ENCODE results near the gene RASGRF2. TPM values are rescaled to one million over a fixed set of nuclear protein-coding genes. Genes with fewer than 3 reads are reported as not detected.

Gene RASGRF2
- total RNA-seq, 4 donors from 2014 or later = 3.3 to 26.4 (median 12.3) TPM

DNA sequence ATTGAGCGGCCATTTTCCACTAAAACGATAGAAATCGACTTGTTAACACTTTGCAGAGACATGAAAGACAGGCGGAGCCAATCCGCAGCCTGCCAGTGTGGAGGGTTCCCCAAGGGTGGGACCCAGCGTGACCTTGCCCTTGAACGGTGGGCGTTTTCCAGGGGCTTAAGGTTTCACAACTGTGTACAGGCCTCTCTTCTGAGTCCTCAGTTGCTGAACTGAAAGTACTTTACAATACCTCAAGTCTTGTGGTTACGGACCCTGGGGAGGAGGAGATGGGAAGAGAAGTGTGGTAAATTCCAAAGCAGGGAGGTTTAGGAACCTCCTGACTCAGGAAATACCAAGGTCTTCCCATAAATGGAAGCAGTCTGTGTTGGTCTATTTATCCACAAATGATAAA lies 204.8 kb downstream of the RASGRF2 start:
- H3K27me3 ChIP-seq = no peaks in the 10 kb centered on the region
- TF ChIP-seq, protein P1, sequence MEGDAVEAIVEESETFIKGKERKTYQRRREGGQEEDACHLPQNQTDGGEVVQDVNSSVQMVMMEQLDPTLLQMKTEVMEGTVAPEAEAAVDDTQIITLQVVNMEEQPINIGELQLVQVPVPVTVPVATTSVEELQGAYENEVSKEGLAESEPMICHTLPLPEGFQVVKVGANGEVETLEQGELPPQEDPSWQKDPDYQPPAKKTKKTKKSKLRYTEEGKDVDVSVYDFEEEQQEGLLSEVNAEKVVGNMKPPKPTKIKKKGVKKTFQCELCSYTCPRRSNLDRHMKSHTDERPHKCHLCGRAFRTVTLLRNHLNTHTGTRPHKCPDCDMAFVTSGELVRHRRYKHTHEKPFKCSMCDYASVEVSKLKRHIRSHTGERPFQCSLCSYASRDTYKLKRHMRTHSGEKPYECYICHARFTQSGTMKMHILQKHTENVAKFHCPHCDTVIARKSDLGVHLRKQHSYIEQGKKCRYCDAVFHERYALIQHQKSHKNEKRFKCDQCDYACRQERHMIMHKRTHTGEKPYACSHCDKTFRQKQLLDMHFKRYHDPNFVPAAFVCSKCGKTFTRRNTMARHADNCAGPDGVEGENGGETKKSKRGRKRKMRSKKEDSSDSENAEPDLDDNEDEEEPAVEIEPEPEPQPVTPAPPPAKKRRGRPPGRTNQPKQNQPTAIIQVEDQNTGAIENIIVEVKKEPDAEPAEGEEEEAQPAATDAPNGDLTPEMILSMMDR (IDR thresholded peaks at IDR 0.05) = no peak
- no peak for TF ChIP-seq POLR2A (IDR thresholded peaks at IDR 0.05)
- no peak overlapping the region for H3K27ac ChIP-seq
- no peaks in the 10 kb centered on the region for H3K9me3 ChIP-seq
- no peaks in the 10 kb centered on the region for H3K36me3 ChIP-seq
- no peak overlapping the region for H3K4me3 ChIP-seq
- no peak for DNase-seq
- intact Hi-C loops (cut with DNase I; ENCODE audit: low total_unique reads) = no loop called here
- no peaks in the 10 kb centered on the region for H3K4me1 ChIP-seq

DNA sequence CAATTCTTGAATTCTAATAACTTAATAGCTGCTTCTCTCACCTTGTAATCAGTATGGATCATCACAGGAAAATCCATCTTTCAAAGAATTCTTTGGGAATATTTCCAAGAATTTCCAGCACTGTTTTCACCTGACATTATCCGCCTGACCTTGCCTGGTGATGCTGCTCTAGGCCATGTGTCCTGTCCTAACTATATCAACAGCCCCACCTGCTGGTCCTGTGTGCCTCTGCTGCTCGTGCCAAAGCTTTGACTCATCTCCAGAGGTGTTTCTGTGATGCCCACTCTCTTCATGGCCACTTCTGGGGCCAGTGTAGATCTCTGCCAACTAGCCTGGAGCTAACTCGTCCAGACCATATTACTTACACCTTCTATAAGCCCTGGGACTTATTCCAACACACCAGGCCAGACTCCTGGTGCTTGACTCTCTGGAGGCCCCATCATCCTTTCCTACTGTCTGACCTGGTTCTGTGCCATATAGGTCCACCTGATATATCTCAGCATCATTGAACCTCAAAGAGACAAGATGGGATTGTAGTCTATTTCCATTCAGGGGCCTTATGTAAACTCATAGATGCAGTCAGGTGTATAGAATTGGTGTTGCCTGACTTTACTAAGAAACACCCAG lies 205.4 kb downstream of the RASGRF2 start:
- Histone ChIP-seq H3K27ac (no peak overlapping the region), H3K27me3 (no peaks in the 10 kb centered on the region), H3K4me3 (no peak overlapping the region), H3K36me3 (no peaks in the 10 kb centered on the region), H3K9me3 (no peaks in the 10 kb centered on the region), H3K4me1 (no peaks in the 10 kb centered on the region)
- DNase-seq = peak; percentile 30 to 34
- TF ChIP-seq, protein P1 (IDR thresholded peaks at IDR 0.05) = peak; percentile 11 to 43 (median 38)
- no peak for TF ChIP-seq POLR2A (IDR thresholded peaks at IDR 0.05)
- intact Hi-C loops (cut with DNase I; ENCODE audit: low total_unique reads) = no loop called here

DNA sequence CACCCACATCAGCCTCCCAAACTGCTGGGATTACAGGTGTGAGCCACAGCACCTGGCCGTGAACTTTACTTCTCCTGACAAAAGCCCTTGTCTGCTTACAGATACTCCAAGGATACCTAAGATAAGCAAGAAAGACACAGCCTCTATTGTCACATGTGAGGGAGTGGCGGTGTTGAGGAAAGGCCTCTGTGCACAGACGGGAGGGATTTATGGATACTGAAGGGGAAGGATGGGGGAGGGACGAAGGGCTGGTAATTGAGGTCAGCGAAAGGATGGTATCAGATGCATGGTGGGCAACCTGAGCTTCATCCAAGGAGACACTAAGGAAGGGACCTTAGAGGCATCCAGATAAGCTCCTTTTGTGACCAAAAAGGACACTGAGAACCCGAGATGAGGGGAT lies 206.3 kb downstream of the RASGRF2 start:
- no peaks in the 10 kb centered on the region for H3K36me3 ChIP-seq
- H3K27me3 ChIP-seq = no peaks in the 10 kb centered on the region
- H3K27ac ChIP-seq = no peak overlapping the region
- no peaks in the 10 kb centered on the region for H3K9me3 ChIP-seq
- DNase-seq = no peak
- no peak overlapping the region for H3K4me3 ChIP-seq
- no peaks in the 10 kb centered on the region for H3K4me1 ChIP-seq
- intact Hi-C loops (cut with DNase I; ENCODE audit: low total_unique reads) = no loop called here
- TF ChIP-seq, protein P1 (IDR thresholded peaks at IDR 0.05) = no peak
- no peak for TF ChIP-seq POLR2A (IDR thresholded peaks at IDR 0.05)

DNA sequence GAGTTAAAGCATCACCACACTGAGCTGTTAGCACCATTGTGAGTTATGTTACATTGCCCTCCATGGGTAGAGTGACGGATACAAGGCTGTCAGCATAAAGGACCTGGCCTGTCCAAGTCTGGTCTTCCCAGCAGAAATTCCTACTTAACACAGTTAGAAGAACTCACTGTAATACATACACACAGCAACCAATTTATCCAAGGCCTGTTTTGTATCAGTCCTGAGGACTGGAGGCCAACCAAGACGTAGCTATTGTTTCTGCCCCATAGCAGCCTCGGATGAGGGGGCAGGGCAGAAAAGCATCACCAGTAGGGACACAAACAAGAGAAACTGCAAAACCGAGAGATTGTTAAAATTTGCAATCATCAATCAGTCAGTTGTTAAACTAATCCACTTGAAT lies 206.9 kb downstream of the RASGRF2 start:
- no peaks in the 10 kb centered on the region for H3K9me3 ChIP-seq
- no peak overlapping the region for H3K27ac ChIP-seq
- H3K4me1 ChIP-seq = no peaks in the 10 kb centered on the region
- no peak overlapping the region for H3K4me3 ChIP-seq
- TF ChIP-seq, protein P1 (IDR thresholded peaks at IDR 0.05) = no peak
- no peak for TF ChIP-seq POLR2A (IDR thresholded peaks at IDR 0.05)
- no peaks in the 10 kb centered on the region for H3K36me3 ChIP-seq
- intact Hi-C loops (cut with DNase I; ENCODE audit: low total_unique reads) = no loop called here
- DNase-seq = no peak
- no peaks in the 10 kb centered on the region for H3K27me3 ChIP-seq

DNA sequence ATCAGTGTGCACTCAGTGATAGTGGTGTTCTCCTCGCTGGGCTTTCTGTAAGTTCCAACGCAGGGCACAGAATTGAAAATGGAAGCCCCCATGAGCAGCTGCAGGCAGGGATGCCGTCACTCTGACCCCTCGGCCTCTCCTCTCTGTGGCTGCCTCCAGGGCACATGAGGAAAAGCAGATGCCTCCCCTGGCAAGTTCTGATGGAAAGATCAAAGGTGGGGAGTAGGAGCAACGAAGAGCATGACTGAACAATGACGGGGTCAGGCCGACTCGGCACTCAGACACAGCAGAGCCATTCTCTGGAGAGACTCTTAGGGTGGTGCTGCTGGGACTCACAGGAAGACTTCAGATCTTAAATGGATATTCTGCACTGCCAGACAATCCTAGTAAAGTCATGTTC lies 207.4 kb downstream of the RASGRF2 start:
- H3K4me1 ChIP-seq = no peaks in the 10 kb centered on the region
- H3K9me3 ChIP-seq = no peaks in the 10 kb centered on the region
- no peak for DNase-seq
- TF ChIP-seq POLR2A (IDR thresholded peaks at IDR 0.05) = no peak
- TF ChIP-seq, protein P1 (IDR thresholded peaks at IDR 0.05) = no peak
- intact Hi-C loops (cut with DNase I; ENCODE audit: low total_unique reads) = no loop called here
- no peaks in the 10 kb centered on the region for H3K27me3 ChIP-seq
- H3K4me3 ChIP-seq = no peak overlapping the region
- H3K36me3 ChIP-seq = no peaks in the 10 kb centered on the region
- no peak overlapping the region for H3K27ac ChIP-seq

Measured in uterus (tissue), 4 donors.